Measurements from ENCODE around the gene TSPEAR. TPM values are rescaled to one million over a fixed set of nuclear protein-coding genes. Genes with fewer than 3 reads are reported as not detected.
"Not testable (repeated sequence)": the region's sequence is repeated elsewhere in the genome, so short reads cannot be mapped to it uniquely, and the experiment has no call there.

Gene TSPEAR
- total RNA-seq, 1 donor from 2014 or later: 0.34 TPM

GRCh38 chr21:44606495-44606894, 104.9 kb downstream of the TSPEAR start:
- Mint-ChIP-seq H3K36me3 (no peaks in the 10 kb centered on the region), H3K4me1 (ENCODE audit: unreplicated experiment) (no peaks in the 10 kb centered on the region), H3K4me3 (no peak overlapping the region), H3K9me3 (peaks cover 13% of the 10 kb centered on the region), H3K27ac (no peak overlapping the region), H3K27me3 (peaks cover 8% of the 10 kb centered on the region)
- TF ChIP-seq, protein P1, sequence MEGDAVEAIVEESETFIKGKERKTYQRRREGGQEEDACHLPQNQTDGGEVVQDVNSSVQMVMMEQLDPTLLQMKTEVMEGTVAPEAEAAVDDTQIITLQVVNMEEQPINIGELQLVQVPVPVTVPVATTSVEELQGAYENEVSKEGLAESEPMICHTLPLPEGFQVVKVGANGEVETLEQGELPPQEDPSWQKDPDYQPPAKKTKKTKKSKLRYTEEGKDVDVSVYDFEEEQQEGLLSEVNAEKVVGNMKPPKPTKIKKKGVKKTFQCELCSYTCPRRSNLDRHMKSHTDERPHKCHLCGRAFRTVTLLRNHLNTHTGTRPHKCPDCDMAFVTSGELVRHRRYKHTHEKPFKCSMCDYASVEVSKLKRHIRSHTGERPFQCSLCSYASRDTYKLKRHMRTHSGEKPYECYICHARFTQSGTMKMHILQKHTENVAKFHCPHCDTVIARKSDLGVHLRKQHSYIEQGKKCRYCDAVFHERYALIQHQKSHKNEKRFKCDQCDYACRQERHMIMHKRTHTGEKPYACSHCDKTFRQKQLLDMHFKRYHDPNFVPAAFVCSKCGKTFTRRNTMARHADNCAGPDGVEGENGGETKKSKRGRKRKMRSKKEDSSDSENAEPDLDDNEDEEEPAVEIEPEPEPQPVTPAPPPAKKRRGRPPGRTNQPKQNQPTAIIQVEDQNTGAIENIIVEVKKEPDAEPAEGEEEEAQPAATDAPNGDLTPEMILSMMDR (conservative IDR thresholded peaks at IDR 0.05): no peak
- no peak for DNase-seq (ENCODE audit: extremely low spot score, unreplicated experiment)

- Mint-ChIP-seq H3K9me3 (peaks cover 3% of the 10 kb centered on the region), H3K36me3 (no peaks in the 10 kb centered on the region), H3K27me3 (peaks cover 8% of the 10 kb centered on the region), H3K27ac (no peak overlapping the region), H3K4me3 (no peak overlapping the region), H3K4me1 (ENCODE audit: unreplicated experiment) (no peaks in the 10 kb centered on the region)
- TF ChIP-seq, protein P1 (conservative IDR thresholded peaks at IDR 0.05): no peak
- no peak for DNase-seq (ENCODE audit: extremely low spot score, unreplicated experiment)
Observed at GRCh38 chr21:44603911-44604310, 107.5 kb downstream of the TSPEAR start.

DNA sequence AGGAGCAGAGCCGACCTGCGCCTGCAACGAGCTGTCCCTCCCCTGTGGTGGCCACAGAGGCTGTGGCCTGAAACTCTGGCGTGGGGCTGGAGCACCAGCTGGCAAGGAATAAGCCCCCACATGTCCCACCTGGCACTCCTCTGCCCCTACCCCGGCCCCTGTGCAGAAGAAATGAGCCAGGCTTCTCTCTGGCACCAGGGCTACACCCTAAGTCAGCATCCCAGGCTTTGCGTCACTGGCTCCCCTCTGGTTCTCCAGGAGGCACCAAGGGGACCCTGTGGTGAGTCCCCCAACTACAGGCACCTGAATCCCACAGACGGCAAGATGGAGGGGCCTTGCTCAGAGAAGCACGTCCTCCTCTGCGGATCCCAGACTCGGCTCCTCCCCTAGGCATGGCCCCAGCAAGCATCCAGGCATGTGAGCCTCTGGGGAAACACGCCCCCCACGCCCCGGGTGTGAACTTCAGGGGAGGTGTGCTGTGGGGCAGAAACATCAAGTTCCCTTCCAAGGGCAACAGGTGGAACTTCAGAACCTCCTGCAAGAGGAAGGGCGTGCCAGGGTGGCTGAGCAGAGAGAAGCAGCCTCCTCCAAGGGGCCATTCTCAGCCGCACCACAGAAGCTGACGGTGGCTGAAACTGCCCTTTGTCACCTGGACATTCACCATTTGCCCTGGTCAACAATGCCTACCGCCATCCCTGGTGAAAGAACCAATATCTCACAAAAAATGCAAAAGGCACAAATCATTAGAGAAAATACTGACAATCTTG, 108.1 kb downstream of the TSPEAR start:
- no peak for DNase-seq (ENCODE audit: extremely low spot score, unreplicated experiment)
- no peaks in the 10 kb centered on the region for H3K36me3 Mint-ChIP-seq
- H3K4me3 Mint-ChIP-seq: no peak overlapping the region
- H3K27ac Mint-ChIP-seq: no peak overlapping the region
- H3K4me1 Mint-ChIP-seq (ENCODE audit: unreplicated experiment): no peaks in the 10 kb centered on the region
- TF ChIP-seq, protein P1 (conservative IDR thresholded peaks at IDR 0.05): no peak
- H3K27me3 Mint-ChIP-seq: peaks cover 8% of the 10 kb centered on the region
- H3K9me3 Mint-ChIP-seq: peaks cover 6% of the 10 kb centered on the region

DNA sequence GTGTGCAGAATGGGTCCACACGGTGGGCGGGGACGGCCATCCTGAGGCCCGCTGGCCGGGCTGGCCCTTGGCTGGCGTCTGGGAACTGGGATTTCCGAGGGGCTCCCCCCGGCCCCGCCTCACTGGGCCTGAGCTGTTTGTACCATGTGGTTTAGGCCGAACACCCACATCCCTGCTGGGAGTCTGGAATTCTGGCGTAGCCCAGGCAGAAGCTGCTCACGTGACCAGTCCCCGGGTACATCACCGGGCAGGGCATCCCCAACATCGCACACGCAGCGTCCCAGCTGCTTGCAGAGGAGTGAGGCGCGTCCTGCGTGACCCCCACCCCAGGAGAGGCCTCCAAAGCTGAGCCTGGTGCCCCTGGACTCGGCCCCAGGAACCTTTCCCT, 108.9 kb downstream of the TSPEAR start:
- H3K4me1 Mint-ChIP-seq (ENCODE audit: unreplicated experiment): peaks cover 4% of the 10 kb centered on the region

GRCh38 chr21:44601596-44602462, 109.5 kb downstream of the TSPEAR start:
- H3K36me3 Mint-ChIP-seq: no peaks in the 10 kb centered on the region
- H3K4me3 Mint-ChIP-seq: no peak overlapping the region
- H3K9me3 Mint-ChIP-seq: peaks cover 13% of the 10 kb centered on the region
- peaks cover 8% of the 10 kb centered on the region for H3K27me3 Mint-ChIP-seq
- TF ChIP-seq, protein P1 (conservative IDR thresholded peaks at IDR 0.05): no peak
- H3K27ac Mint-ChIP-seq: no peak overlapping the region
- peaks cover 4% of the 10 kb centered on the region for H3K4me1 Mint-ChIP-seq (ENCODE audit: unreplicated experiment)
- DNase-seq (ENCODE audit: extremely low spot score, unreplicated experiment): no peak

More for the DNA sequence above, 108.9 kb downstream of the TSPEAR start:
- Mint-ChIP-seq H3K9me3 (peaks cover 13% of the 10 kb centered on the region), H3K27ac (no peak overlapping the region), H3K36me3 (no peaks in the 10 kb centered on the region), H3K27me3 (peaks cover 8% of the 10 kb centered on the region), H3K4me3 (no peak overlapping the region)
- TF ChIP-seq, protein P1 (conservative IDR thresholded peaks at IDR 0.05): no peak
- no peak for DNase-seq (ENCODE audit: extremely low spot score, unreplicated experiment)

- not testable (repeated sequence) for DNase-seq (ENCODE audit: extremely low spot score, unreplicated experiment); H3K4me1 Mint-ChIP-seq (ENCODE audit: unreplicated experiment); H3K4me3 Mint-ChIP-seq; H3K27me3 Mint-ChIP-seq; H3K27ac Mint-ChIP-seq; H3K36me3 Mint-ChIP-seq
- H3K9me3 Mint-ChIP-seq: peaks cover 13% of the 10 kb centered on the region
Observed at GRCh38 chr21:44601091-44601490, 110.3 kb downstream of the TSPEAR start.

DNA sequence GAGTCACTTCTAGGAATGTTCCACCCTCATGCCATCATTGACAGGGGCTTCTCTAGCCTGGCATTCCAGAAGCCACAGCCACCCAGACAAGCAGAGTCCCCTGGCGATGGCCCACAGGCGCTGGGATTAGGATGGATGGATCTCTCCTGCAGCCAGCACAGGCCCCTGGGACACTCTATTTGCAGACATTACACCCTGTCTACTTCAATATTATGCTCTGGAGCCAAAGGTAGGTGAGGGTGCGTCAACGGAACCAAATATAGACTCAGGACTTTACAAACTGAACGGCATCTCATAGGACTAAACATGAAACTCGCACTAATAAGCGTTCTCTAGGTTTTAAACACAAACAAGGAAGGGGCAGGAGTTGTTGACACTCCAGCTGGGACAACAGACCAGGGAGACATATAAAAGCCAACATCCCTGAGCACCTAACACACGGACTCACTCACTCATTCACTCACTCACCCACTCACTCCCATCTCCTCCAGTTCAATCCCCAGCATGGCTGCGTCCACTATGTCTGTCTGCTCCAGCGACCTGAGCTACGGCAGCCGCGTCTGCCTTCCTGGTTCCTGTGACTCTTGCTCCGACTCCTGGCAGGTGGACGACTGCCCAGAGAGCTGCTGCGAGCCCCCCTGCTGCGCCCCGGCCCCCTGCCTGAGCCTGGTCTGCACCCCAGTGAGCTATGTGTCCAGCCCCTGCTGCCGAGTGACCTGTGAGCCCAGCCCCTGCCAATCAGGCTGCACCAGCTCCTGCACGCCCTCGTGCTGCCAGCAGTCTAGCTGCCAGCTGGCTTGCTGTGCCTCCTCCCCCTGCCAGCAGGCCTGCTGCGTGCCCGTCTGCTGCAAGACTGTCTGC, 111.0 kb downstream of the TSPEAR start, which contains the start of gene KRTAP10-7:
Gene KRTAP10-7 (plus strand): TSS at position 480 of the 861 bp plus-strand sequence. CDS start 25 bp downstream, at position 505.
- DNase-seq (ENCODE audit: extremely low spot score, unreplicated experiment); H3K4me1 Mint-ChIP-seq (ENCODE audit: unreplicated experiment); H3K36me3 Mint-ChIP-seq; H3K27me3 Mint-ChIP-seq; H3K27ac Mint-ChIP-seq; H3K4me3 Mint-ChIP-seq: not testable (repeated sequence)
- H3K9me3 Mint-ChIP-seq: peaks cover 13% of the 10 kb centered on the region

Measured in type B pancreatic cell (in vitro differentiated cells).